ENCODE data around the gene ZKSCAN7.
"Not testable (repeated sequence)": the region's sequence is repeated elsewhere in the genome, so short reads cannot be mapped to it uniquely, and the experiment has no call there.

Gene ZKSCAN7

DNA sequence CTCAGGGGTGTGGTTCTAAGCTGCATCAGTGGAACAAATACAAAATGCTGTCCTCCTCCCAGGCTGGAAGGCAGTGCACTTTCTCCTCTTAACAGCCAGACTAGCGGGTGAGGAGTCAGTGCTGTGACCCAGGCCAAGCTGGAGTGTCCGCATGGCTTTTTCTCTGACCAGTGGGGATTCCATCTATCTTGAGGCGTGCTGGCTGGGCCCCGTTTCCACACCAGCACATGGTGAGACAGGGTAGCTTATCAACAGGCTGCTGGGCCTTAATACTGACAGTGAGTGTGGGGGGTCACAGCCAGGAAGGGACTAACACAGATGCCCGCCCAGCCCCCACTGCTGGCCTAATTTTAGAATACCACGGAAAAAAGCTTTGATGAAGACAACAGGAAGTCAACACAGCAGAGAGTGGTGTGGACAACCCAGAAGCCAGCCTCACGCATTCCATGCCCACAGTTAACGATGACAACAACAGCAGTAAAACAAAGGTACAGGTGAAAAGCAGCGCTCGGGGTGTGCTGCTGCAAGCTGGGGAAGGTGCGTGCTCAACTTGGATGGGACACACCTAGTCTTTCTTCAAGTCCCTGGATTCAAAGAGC, 22.5 kb downstream of the ZKSCAN7 start:
- DNase-seq (ENCODE audit: low read depth), result not testable (repeated sequence)

DNA sequence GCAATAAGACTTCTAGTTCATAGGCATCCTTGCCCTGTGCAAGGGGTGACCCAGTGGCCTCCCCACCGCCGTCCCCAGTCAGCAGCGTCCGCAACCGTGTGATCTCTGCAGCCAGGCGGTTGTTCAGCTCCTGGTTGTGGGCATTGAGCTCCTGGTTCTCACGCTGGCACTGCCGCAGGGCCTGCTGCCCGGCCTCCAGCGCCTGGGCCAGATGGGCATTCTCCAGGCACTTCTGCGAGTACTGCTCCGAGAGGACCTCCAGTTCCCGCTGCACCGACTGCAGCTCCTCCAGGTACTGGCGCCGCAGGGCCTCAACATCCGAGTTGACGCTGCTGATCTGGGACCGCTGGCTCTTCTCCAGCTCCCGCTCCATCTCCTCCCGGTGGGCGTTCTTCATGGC, 23.3 kb downstream of the ZKSCAN7 start:
- not testable (repeated sequence) for DNase-seq (ENCODE audit: low read depth)

DNA sequence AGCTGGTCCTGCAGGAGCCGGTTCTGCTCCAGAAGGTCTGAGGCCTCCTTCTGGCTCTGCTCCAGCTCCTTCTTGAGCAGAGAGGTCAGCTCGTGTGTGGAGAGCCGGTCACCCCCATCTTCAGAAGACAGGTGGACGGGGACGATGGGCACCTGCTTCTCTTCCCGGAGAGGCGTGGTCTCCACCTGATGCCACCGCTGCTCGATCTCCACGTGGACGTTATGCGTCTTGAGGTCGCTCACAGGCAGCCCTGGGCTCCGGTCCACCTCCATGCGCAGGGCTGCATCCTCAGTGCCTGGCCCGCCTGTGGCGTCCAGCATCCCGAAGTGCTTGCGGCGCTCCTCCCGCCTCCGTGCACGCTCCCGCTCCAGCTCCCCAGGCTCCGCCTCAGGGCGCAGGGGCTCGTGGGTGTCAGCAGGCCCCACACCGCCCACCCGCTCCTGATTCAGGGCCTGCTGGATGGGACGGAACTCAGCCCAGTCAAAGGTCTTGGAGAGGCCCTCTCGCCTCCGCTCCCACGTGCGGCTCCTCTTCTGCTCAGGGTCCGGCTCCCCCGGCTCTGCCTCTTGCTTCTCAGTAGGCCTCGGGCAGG, 24.0 kb downstream of the ZKSCAN7 start:
- not testable (repeated sequence) for DNase-seq (ENCODE audit: low read depth)

DNA sequence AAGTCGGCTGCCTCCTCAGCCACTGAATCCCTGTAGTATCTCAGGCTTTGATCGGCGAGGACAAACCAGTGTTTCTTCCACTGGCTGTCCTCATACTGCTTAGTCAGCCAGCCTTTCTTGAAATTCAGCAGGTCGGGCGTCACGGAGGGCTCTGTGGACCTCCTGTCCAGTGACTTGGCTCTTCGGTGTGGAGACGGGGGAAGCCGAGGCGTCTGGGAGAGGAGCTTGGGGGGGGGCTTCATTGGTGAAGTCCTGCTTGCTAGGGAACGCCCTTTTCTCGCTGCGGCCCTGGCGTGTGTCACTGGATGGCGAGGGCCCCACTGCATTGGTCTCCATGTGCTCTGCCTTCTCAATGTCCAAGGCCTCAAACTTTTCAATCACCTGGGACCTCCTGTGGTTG, 24.8 kb downstream of the ZKSCAN7 start:
- DNase-seq (ENCODE audit: low read depth), result not testable (repeated sequence)

- not testable (repeated sequence) for DNase-seq (ENCODE audit: low read depth)
Observed at GRCh38 chr3:44580971-44581370, 26.0 kb downstream of the ZKSCAN7 start.

DNA sequence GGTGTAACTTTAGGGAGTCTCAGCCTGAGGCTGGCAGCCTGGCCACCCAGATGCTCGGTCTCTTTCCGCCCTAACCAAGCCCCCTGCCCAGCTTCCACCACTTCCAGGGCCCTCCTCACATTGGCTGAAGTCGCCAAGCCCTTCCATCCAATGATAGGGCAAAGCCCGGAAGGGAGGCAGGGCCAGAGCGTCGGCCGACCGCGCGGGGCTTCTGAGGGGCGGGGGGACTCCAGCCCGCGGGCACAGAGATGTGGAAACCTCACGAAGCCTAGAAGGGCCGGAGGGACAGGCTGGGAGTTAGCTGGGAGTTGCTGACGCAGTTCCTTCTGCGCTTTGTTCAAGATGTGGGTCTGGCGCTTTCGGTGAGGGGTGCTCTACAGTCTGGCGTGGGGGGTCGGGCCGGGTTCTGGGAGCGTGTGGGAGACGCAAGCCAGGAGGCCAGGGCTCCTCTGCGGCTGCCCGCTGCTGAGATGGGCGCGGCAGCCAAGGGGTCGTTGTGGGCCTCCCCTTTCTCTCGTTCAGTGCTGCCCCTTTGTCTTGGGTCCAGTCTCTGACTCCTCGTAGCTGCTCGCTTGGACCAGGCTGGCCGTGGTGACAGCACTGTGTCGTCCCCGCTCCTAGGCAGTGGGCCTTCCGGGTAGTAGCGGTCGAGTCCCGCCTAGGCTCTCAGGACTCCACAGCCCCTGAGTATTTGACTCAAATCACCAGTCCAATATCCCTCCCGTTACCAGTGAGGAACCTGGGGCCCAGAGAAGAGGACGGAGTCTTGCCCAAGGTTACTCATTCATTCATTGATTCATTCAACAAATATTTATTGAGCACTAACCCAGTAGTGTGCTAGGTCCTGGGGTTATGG, 29.9 kb downstream of the ZKSCAN7 start, which contains the start of gene ZNF660:
TSS of gene ZNF660 (plus strand) at position 319 of the 856 bp plus-strand sequence. CDS start 9,230 bp downstream, outside the sequence.
- no peak for DNase-seq (ENCODE audit: low read depth)

GRCh38 chr3:44596621-44597020, 41.6 kb downstream of the ZKSCAN7 start:
- DNase-seq (ENCODE audit: low read depth), result no peak

DNA sequence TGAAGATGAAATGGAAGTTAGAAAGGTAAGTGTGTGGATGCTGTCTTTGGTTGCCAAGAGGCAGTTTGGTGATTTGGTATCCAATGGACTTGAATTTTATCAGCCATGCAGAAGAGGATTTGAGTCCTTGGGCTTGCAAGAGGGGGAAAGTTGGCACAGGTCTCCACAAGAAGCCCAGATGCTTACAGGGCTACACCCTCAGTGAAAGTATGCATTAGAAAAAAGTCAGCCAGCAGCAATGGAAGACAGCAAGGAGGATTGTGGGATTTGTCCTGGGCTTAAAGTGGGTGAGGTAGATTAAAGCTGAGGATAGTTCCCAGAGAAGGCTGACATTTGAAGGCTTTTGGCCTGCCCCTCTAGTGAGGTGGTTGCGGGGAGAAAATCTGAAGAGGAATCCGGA, 46.8 kb downstream of the ZKSCAN7 start:
- no peak for DNase-seq (ENCODE audit: low read depth)

DNA sequence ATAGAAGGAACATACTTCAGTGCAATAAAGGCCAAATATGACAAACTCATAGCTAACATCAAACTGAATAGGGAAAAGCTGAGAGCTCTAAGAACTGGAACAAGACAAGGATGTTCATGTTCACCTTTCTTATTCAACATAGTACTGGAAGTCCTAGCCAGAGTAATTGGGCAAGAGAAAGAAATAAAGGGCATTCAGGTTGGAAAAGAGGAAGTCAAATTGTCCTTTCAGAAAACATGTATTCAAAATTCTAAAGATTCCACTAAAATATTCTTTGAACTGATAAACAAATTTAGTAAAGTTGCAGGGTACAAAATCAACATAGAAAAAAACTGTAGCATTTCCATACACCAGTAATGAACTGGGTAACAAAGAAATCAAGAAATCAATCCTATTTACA, 57.7 kb downstream of the ZKSCAN7 start:
- no peak for DNase-seq (ENCODE audit: low read depth)
